Neural progenitor cell (in vitro differentiated cells): ENCODE results near the gene OR10G7.

ENCODE experiments used
- EZH2 ChIP-seq: fragments of 200-600 bp; sonication (generic); IDR thresholded peaks from 2 replicates; pipeline ENCODE4 v1.6.1; 2017; ENCODE audit warnings: antibody characterized with exemption, mild to moderate bottlenecking, moderate library complexity
- TF ChIP-seq, protein P1 (sequence below): fragments of 200-600 bp; sonication (generic); IDR thresholded peaks from 2 replicates; pipeline ENCODE4 v1.5.1; 2017; ENCODE audit warnings: antibody characterized with exemption, mild to moderate bottlenecking

DNA sequence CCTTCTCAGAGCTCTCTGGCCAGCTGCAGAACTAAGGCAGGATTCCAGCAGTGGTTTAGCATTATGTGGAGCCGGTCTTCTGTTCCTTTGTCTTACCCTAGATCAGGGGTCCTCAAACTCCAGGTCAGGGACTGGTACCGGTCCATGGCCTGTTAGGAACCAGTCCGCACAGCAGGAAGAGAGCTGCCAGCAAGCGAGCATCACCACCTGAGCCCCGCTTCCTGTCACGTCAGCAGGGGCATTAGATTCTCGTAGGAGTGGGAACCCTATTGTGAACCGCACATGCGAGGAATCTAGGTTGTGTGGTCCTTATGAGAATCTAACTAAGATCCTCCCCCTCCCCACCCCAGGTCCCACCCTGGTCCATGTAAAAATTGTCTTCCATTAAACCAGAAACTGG lies 1.6 kb downstream of the OR10G7 start:
- TF ChIP-seq, protein P1, sequence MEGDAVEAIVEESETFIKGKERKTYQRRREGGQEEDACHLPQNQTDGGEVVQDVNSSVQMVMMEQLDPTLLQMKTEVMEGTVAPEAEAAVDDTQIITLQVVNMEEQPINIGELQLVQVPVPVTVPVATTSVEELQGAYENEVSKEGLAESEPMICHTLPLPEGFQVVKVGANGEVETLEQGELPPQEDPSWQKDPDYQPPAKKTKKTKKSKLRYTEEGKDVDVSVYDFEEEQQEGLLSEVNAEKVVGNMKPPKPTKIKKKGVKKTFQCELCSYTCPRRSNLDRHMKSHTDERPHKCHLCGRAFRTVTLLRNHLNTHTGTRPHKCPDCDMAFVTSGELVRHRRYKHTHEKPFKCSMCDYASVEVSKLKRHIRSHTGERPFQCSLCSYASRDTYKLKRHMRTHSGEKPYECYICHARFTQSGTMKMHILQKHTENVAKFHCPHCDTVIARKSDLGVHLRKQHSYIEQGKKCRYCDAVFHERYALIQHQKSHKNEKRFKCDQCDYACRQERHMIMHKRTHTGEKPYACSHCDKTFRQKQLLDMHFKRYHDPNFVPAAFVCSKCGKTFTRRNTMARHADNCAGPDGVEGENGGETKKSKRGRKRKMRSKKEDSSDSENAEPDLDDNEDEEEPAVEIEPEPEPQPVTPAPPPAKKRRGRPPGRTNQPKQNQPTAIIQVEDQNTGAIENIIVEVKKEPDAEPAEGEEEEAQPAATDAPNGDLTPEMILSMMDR: no peak
- TF ChIP-seq EZH2: no peak
